Stimulated activated CD4-positive, alpha-beta T cell treated with anti-CD3 and anti-CD28 coated beads, Interleukin-1b, Interleukin-23, amount 100 ng/mL, for 4 hours (primary cell): ENCODE results near the gene NBPF6.
"Not testable (repeated sequence)": the region's sequence is repeated elsewhere in the genome, so short reads cannot be mapped to it uniquely, and the experiment has no call there.

ENCODE experiments used
- DNase-seq, 2 donors: peaks; one replicate each; pipeline ENCODE4 v3.0.0-alpha.2; 2020; ENCODE audit warnings: low read depth in 2 of 2

Gene NBPF6

GRCh38 chr1:108496856-108497255, 46.7 kb downstream of the NBPF6 start:
- DNase-seq: not testable (repeated sequence)

GRCh38 chr1:108502138-108502537, 52.0 kb downstream of the NBPF6 start:
- DNase-seq: no peak

GRCh38 chr1:108502624-108503023, 52.5 kb downstream of the NBPF6 start:
- DNase-seq: no peak

- no peak for DNase-seq
These were observed 53.1 kb downstream of the NBPF6 start for GRCh38 chr1:108503062-108503733.

GRCh38 chr1:108504447-108504846, 54.3 kb downstream of the NBPF6 start:
- DNase-seq: no peak

GRCh38 chr1:108505763-108506070, 55.6 kb downstream of the NBPF6 start:
- peak in 1 of 2 donors; percentile 8 for DNase-seq

- no peak for DNase-seq
These were observed 61.6 kb downstream of the NBPF6 start for GRCh38 chr1:108511764-108512163.

- no peak for DNase-seq
These were observed 62.3 kb downstream of the NBPF6 start for GRCh38 chr1:108512239-108513043.

- no peak for DNase-seq
These were observed 62.9 kb downstream of the NBPF6 start for GRCh38 chr1:108513044-108513415.

- DNase-seq: not testable (repeated sequence)
These were observed 63.8 kb downstream of the NBPF6 start for GRCh38 chr1:108513914-108514313.

GRCh38 chr1:108517301-108517897, 67.3 kb downstream of the NBPF6 start:
- DNase-seq: not testable (repeated sequence)
